GM13977 (cell line): ENCODE data around the gene COBLL1.

Source experiments
- DNase-seq: peaks from one replicate; pipeline ENCODE4 v3.0.0; 2012; ENCODE audit warnings: low spot score
- in situ Hi-C: fragments of 300-500 bp; cut with MboI; formaldehyde crosslinking; loops from one replicate; pipeline ENCODE4 v1.12.0; 2022; ENCODE audit warnings: low sequenced_read_pairs, low pct_unique_long_range_greater_than_20kb, mixed read lengths, inconsistent platforms; ENCODE audit not compliant: unreplicated experiment
- TF ChIP-seq, protein P1 (sequence below): IDR thresholded peaks from 2 replicates; pipeline ENCODE4 v1.5.1; 2012; ENCODE audit warnings: mild to moderate bottlenecking, control low read depth; ENCODE audit not compliant: insufficient read depth; ENCODE audit errors: extremely low read depth, missing control alignments

Gene COBLL1

DNA sequence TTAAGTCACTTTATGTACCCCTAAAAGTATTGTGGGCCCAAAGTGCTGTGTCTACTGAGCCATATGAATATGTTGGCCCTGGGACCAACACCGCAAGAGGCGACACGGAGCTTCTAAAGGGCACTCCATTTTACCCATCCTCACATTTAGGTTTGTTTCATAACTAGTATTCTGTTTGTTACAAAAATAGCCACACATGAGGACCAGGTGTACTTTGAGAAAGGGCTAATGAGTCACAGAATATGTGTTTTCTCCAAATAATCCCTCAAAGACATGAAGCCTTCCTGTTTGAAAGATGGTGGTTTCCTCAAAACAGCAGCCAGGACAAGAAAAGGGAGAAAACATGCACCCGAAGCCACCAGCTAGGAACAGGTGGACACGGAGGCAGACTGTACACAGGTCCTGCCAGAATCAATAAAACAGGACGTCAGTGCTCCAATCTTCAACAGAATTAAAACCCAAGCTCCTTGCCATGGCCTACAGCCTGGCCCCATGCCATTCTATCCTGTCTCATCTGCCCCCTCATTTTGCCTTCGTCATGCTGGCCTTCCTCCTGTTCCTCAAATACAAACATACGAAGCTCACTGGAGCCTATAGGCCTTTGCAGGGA is 198.6 kb downstream of the COBLL1 start:
- TF ChIP-seq, protein P1, sequence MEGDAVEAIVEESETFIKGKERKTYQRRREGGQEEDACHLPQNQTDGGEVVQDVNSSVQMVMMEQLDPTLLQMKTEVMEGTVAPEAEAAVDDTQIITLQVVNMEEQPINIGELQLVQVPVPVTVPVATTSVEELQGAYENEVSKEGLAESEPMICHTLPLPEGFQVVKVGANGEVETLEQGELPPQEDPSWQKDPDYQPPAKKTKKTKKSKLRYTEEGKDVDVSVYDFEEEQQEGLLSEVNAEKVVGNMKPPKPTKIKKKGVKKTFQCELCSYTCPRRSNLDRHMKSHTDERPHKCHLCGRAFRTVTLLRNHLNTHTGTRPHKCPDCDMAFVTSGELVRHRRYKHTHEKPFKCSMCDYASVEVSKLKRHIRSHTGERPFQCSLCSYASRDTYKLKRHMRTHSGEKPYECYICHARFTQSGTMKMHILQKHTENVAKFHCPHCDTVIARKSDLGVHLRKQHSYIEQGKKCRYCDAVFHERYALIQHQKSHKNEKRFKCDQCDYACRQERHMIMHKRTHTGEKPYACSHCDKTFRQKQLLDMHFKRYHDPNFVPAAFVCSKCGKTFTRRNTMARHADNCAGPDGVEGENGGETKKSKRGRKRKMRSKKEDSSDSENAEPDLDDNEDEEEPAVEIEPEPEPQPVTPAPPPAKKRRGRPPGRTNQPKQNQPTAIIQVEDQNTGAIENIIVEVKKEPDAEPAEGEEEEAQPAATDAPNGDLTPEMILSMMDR, result no peak
- DNase-seq, result no peak
- in situ Hi-C loops, result no loop called here

DNA sequence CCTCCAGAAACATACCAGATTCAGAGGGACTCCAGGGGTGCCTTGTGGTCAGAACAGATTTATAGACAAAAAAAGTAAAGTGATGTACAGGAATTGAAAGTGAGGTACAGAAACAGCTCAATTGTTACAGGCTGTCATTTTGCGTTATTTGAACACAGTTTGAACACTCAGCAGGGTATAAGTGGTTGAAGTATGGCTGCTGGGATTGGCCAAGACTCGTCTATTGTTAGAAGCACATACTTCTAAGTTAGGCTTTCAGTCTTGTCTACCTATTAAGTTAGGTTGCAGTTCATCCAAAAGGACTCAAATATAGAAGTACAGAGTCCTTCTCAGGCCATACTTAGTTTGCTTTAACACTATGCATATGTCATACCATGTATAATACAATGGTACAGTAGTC is 199.4 kb downstream of the COBLL1 start:
- in situ Hi-C loops, result no loop called here
- TF ChIP-seq, protein P1, result no peak
- DNase-seq, result no peak
